ENCODE results near the gene GRM4. TPM values are rescaled to one million over a fixed set of nuclear protein-coding genes. Genes with fewer than 3 reads are reported as not detected.

The GRM4 gene
- total and polyA plus RNA-seq, 8 donors, result 0.30 to 0.70 (median 0.43) TPM; not detected in 2

- no peaks in the 10 kb centered on the region for H3K9me3 ChIP-seq
- H3K36me3 ChIP-seq, result no peaks in the 10 kb centered on the region
- no peak for ATAC-seq
- no peak for TF ChIP-seq CTCF (IDR thresholded peaks at IDR 0.05)
- peaks cover 0 to 9% of the 10 kb centered on the region in 2 donors for H3K4me1 ChIP-seq
- H3K27me3 ChIP-seq, result no peaks in the 10 kb centered on the region
- intact Hi-C loops (cut with DNase I), result no loop called here
- H3K27ac ChIP-seq, result no peak overlapping the region
- DNase-seq, result no peak
- H3K4me3 ChIP-seq, result no peak overlapping the region
These were observed 160.6 kb downstream of the GRM4 start for GRCh38 chr6:33985313-33985751.

GRCh38 chr6:33984466-33985312 lies 161.2 kb downstream of the GRM4 start:
- DNase-seq (no peak), ATAC-seq (no peak)
- intact Hi-C loops (cut with DNase I), result no loop called here
- no peaks in the 10 kb centered on the region for H3K9me3 ChIP-seq
- H3K36me3 ChIP-seq, result no peaks in the 10 kb centered on the region
- H3K4me3 ChIP-seq, result no peak overlapping the region
- no peak overlapping the region for H3K27ac ChIP-seq
- peaks cover 0 to 9% of the 10 kb centered on the region in 2 donors for H3K4me1 ChIP-seq
- no peaks in the 10 kb centered on the region for H3K27me3 ChIP-seq
- TF ChIP-seq CTCF (IDR thresholded peaks at IDR 0.05), result no peak

GRCh38 chr6:33983721-33984465 lies 162.0 kb downstream of the GRM4 start:
- DNase-seq (no peak), ATAC-seq (no peak)
- no peaks in the 10 kb centered on the region for H3K36me3 ChIP-seq
- H3K27me3 ChIP-seq, result no peaks in the 10 kb centered on the region
- peaks cover 0 to 9% of the 10 kb centered on the region in 2 donors for H3K4me1 ChIP-seq
- no peak overlapping the region for H3K4me3 ChIP-seq
- no peak for TF ChIP-seq CTCF (IDR thresholded peaks at IDR 0.05)
- H3K27ac ChIP-seq, result no peak overlapping the region
- intact Hi-C loops (cut with DNase I), result no loop called here
- no peaks in the 10 kb centered on the region for H3K9me3 ChIP-seq

- TF ChIP-seq CTCF (IDR thresholded peaks at IDR 0.05), result no peak
- no peaks in the 10 kb centered on the region for H3K9me3 ChIP-seq
- peak in 2 of 4 donors; percentile 50 to 54 for DNase-seq
- no peak overlapping the region for H3K27ac ChIP-seq
- no peaks in the 10 kb centered on the region for H3K36me3 ChIP-seq
- ATAC-seq, result peak; percentile 93
- peaks cover 0 to under 1% of the 10 kb centered on the region in 2 donors for H3K27me3 ChIP-seq
- intact Hi-C loops (cut with DNase I), result no loop called here
- H3K4me3 ChIP-seq, result no peak overlapping the region
- H3K4me1 ChIP-seq, result peaks cover 0 to 9% of the 10 kb centered on the region in 2 donors
These were observed 162.7 kb downstream of the GRM4 start for GRCh38 chr6:33983109-33983716.

- Histone ChIP-seq H3K4me1 (peaks cover 0 to 9% of the 10 kb centered on the region in 2 donors), H3K36me3 (no peaks in the 10 kb centered on the region), H3K9me3 (no peaks in the 10 kb centered on the region), H3K4me3 (no peak overlapping the region), H3K27me3 (peaks cover 0 to 14% of the 10 kb centered on the region in 2 donors), H3K27ac (no peak overlapping the region)
- ATAC-seq, result no peak
- no peak for DNase-seq
- intact Hi-C loops (cut with DNase I), result no loop called here
- TF ChIP-seq CTCF (IDR thresholded peaks at IDR 0.05), result no peak
These were observed 164.0 kb downstream of the GRM4 start for GRCh38 chr6:33981861-33982260.
